ENCODE results near the gene EVPLL.
A peak's percentile ranks its signal among the peaks of the same experiment; 100 is the strongest.

The EVPLL gene

GRCh38 chr17:18380471-18381157 is 3.0 kb downstream of the EVPLL start:
- TF ChIP-seq ZBTB7A (IDR thresholded peaks at IDR 0.05; ENCODE audit: low read depth): no peak
- TF ChIP-seq TCF12 (IDR thresholded peaks at IDR 0.05; ENCODE audit: low read depth): no peak

- TF ChIP-seq EP300 (IDR thresholded peaks at IDR 0.05; ENCODE audit: borderline replicate concordance): no peak
- no peak for TF ChIP-seq TCF12 (IDR thresholded peaks at IDR 0.05; ENCODE audit: low read depth)
- no peak for TF ChIP-seq REST (IDR thresholded peaks at IDR 0.05; ENCODE audit: low read depth)
- no peak for TF ChIP-seq CEBPB (IDR thresholded peaks at IDR 0.05)
- TF ChIP-seq USF1 (IDR thresholded peaks at IDR 0.05): no peak
- no peak for TF ChIP-seq TAF1 (IDR thresholded peaks at IDR 0.05; ENCODE audit: low read depth)
- TF ChIP-seq FOXM1 (IDR thresholded peaks at IDR 0.05; ENCODE audit: borderline replicate concordance, low read depth): no peak
- TF ChIP-seq EGR1 (IDR thresholded peaks at IDR 0.05): no peak
- no peak for TF ChIP-seq CREB1 (IDR thresholded peaks at IDR 0.05; ENCODE audit: low read depth)
- TF ChIP-seq ZBTB7A (IDR thresholded peaks at IDR 0.05; ENCODE audit: low read depth): no peak
- no peak for TF ChIP-seq NFIC (IDR thresholded peaks at IDR 0.05)
- TF ChIP-seq YY1 (IDR thresholded peaks at IDR 0.05; ENCODE audit: low read depth): no peak
These were observed 3.8 kb downstream of the EVPLL start for GRCh38 chr17:18381158-18381952.

GRCh38 chr17:18381953-18382245 is 4.3 kb downstream of the EVPLL start:
- TF ChIP-seq CREB1 (IDR thresholded peaks at IDR 0.05; ENCODE audit: low read depth) (no peak), USF1 (IDR thresholded peaks at IDR 0.05) (no peak), EP300 (IDR thresholded peaks at IDR 0.05; ENCODE audit: borderline replicate concordance) (no peak), MAX (IDR thresholded peaks at IDR 0.05) (no peak), NFIC (IDR thresholded peaks at IDR 0.05) (no peak), TEAD4 (IDR thresholded peaks at IDR 0.05) (no peak)

- TF ChIP-seq EP300 (IDR thresholded peaks at IDR 0.05; ENCODE audit: borderline replicate concordance) (no peak), YY1 (IDR thresholded peaks at IDR 0.05; ENCODE audit: low read depth) (no peak), USF1 (IDR thresholded peaks at IDR 0.05) (no peak)
These were observed 5.0 kb downstream of the EVPLL start for GRCh38 chr17:18382441-18383078.

GRCh38 chr17:18383079-18383481 is 5.5 kb downstream of the EVPLL start:
- peak; percentile 91 for TF ChIP-seq MAX (IDR thresholded peaks at IDR 0.05)

- peak; percentile 33; the same call in 1 of the 2 replicates for TF ChIP-seq NFIC (IDR thresholded peaks at IDR 0.05)
These were observed 25.6 kb downstream of the EVPLL start for GRCh38 chr17:18403166-18403565.

All from Ishikawa (cell line).